ENCODE data around the gene PRADC1.
"Not testable (repeated sequence)": the region's sequence is repeated elsewhere in the genome, so short reads cannot be mapped to it uniquely, and the experiment has no call there.

Gene PRADC1

DNA sequence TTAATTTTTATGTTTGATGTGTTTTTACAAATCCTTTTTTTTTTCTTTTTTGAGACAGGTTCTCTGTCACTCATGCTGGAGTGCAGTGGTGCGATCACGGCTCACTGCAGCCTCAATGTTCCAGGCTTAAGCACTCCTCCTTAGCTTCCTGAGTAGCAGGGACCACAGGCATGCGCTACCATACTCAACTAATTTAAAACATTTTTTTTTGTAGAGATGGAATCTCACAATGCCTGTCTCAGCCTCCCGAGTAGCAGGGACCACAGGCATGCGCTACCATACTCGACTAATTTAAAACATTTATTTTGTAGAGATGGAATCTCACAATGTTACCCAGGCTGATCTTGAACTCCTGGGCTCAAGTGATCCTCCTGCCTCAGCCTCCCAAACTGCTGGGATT is 27.4 kb downstream of the PRADC1 start:
- DNase-seq (ENCODE audit: extremely low read depth in 1 of 2, low read depth in 1 of 2) = no peak

DNA sequence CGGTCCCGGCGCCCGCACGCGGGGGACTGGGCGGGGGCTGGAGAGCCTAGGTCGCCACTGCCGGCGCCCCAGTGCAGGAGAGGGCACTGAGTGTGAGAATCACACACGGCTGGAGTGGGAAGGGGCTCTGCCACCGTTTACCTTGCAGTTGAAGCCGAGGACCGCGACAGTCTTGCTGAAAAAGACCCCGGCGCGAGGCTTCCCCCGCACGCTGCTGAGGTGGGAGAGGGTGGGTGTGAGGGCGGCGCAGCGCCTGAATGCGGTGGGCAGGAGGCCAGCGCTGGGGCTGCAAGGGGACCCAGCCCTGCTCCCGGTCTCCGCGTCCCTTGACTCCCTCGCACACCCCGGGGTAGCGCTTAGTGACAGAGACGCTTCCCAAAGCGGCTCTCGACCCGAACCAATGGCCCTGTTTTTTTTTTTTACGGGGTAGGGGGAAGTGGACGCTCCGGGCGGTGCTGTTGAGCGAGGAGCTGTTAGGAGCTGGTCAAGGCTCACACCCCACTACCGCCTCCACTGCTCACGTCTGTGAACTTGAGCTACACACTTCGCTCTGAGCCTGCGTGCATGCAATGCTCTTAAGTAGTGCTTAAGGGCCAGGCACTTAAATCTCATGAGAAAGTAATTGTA is 29.9 kb downstream of the PRADC1 start:
- no peak for DNase-seq (ENCODE audit: extremely low read depth in 1 of 2, low read depth in 1 of 2)

DNA sequence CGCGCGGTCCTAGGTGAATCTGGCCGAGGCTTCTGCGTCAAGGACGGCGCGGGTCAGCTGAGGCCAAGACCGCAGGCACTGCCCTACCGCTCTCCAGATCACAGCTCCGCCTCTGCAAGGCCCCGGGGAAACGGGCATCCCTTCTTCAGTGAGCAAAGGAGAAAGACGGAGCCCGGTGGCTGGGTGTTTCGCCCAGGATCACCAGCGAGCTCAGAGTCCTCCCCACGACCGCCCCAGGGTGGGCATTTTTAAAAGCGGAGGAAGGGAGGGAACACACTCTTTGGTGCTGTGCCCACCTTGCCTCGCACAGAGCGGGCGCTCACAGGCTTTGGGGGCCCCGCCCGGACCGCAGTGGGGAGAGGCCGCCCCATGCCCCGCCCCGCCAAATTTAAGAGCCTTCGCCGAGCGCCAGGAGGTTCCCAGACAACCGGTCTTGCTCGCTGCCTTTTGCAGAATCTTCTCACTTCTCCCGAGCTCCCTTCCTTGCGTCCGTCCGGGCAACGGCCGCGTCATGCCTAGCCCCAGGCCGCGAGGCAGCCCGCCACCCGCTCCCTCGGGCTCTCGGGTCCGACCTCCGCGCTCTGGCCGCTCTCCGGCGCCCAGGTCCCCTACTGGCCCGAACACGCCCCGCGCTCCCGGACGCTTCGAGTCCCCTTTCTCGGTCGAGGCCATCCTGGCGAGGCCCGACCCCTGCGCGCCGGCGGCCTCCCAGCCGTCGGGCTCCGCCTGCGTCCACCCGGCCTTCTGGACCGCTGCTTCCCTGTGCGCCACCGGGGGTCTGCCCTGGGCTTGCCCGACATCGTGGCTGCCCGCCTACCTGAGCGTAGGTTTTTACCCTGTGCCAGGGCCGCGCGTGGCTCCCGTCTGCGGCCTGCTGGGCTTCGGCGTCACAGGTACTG is 30.6 kb downstream of the PRADC1 start, which contains the start of gene NOTO:
Gene NOTO (plus strand): TSS at position 419 of the 899 bp plus-strand sequence. CDS start 93 bp downstream, at position 512.
- no peak for DNase-seq (ENCODE audit: extremely low read depth in 1 of 2, low read depth in 1 of 2)

DNA sequence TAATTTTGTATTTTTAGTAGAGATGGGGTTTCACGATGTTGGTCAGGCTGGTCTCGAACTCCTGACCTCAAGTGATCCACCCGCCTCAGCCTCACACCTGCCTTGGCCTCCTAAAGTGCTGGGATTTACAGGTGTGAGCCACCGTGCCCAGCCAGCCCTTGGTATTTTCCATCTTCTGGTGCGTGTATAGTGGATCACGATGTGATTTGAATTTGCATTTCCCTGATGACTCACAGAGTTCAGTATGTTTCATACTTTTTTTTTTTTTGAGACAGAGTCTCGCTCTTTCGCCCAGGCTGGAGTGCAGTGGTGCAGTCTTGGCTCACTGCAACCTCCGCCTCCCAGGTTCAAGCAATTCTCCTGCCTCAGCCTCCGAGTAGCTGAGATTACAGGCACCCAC is 32.8 kb downstream of the PRADC1 start:
- not testable (repeated sequence) for DNase-seq (ENCODE audit: extremely low read depth in 1 of 2, low read depth in 1 of 2)

DNA sequence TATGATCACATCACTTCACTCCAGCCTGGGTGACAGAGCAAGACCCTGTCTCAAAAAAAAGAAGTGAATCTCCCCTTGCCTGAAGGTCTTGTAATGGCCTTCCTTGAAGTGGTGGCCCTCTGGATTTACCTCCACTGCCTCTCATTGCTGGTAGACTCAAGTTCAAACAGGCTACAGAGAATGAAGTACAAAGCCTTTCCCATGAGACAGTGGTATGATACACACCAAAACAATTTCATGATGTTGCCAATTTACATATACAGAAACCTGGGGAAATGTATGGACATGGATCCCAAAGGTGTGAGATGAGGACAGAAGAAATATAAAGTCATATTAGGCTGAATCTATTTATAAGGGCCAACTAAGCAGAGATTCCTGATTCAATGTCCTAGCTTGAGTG is 35.5 kb downstream of the PRADC1 start:
- DNase-seq (ENCODE audit: extremely low read depth in 1 of 2, low read depth in 1 of 2) = no peak

DNA sequence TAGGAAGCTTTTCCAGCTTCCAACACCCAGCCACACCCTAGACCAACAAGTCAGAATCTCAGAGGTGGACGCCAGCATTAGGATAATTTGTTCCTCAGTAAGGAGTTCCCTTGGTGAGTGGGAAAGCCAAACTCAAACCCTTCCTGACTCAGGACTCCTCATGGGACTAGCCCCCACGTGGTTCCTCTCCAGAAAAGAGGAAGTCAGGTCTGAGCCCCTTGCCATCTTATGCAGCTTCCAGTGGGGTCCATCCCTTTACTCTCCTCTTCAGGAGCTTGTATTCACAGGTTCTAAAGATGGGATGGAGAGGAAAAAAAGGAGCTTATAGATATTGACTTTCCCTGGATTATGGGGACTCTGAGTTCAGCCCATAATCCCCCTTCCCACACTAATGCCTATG is 45.5 kb downstream of the PRADC1 start:
- no peak for DNase-seq (ENCODE audit: extremely low read depth in 1 of 2, low read depth in 1 of 2)

DNA sequence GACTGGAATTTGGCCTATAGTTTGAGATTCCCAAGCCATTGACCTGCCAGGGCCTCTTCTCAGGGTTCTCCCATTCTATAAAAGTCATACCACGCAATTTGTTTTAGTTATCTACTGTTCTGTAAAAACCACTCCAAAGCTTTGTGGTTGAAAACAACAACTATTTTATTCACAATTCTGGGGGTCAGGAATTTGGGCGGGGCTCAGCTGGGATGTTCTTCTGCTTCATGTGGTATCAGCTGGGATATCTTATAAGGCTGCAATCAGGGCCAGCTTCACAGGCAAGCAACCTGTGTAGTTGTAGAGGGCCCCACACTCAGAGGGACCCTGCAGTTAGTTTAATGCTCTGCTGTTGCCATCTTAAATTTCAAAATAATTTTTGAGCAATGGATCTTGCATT is 47.1 kb downstream of the PRADC1 start:
- no peak for DNase-seq (ENCODE audit: extremely low read depth in 1 of 2, low read depth in 1 of 2)
